Measurements from ENCODE around the gene GRK1.

Gene GRK1

GRCh38 chr13:113638173-113638746 is 28.8 kb upstream of the GRK1 start:
- H3K9me3 ChIP-seq (ENCODE audit: control insufficient read depth, insufficient read depth, low read depth, low read length) = no peaks in the 10 kb centered on the region
- H3K4me1 ChIP-seq (ENCODE audit: control insufficient read depth, insufficient read depth, low read length) = no peaks in the 10 kb centered on the region
- H3K27ac ChIP-seq (ENCODE audit: extremely low read depth, low read depth, low read length) = no peak overlapping the region
- TF ChIP-seq ZNF639 (tag by site-specific recombination; IDR thresholded peaks at IDR 0.05) = no peak
- POLR2A ChIA-PET = no interaction called here
- peaks cover 0 to 88% of the 10 kb centered on the region in 2 experiments; a peak in 2 of 3 replicates for H3K36me3 ChIP-seq (ENCODE audit: control insufficient read depth in 2 of 2, insufficient read depth in 1 of 2, low read length in 2 of 2)
- no peak overlapping the region for H3K4me3 ChIP-seq (ENCODE audit: low read depth, low read length)
- CTCF ChIA-PET = no interaction called here

GRCh38 chr13:113638806-113639205 is 28.2 kb upstream of the GRK1 start:
- H3K4me3 ChIP-seq (ENCODE audit: low read depth, low read length) = no peak overlapping the region
- peaks cover 0 to 82% of the 10 kb centered on the region in 2 experiments; a peak in 2 of 3 replicates for H3K36me3 ChIP-seq (ENCODE audit: control insufficient read depth in 2 of 2, insufficient read depth in 1 of 2, low read length in 2 of 2)
- TF ChIP-seq SCRT1 (tag by site-specific recombination; IDR thresholded peaks at IDR 0.05; ENCODE audit: borderline replicate concordance) = 0 out of 2 replicates have a peak, but pooled peaks have one; percentile 39
- peak; percentile 77 for TF ChIP-seq SCRT2 (tag by site-specific recombination; IDR thresholded peaks at IDR 0.05)
- no peak for TF ChIP-seq ZNF335 (tag by site-specific recombination; conservative IDR thresholded peaks at IDR 0.05)
- ChIA-PET POLR2A (no interaction called here), CTCF (no interaction called here)
- no peaks in the 10 kb centered on the region for H3K9me3 ChIP-seq (ENCODE audit: control insufficient read depth, insufficient read depth, low read depth, low read length)
- no peaks in the 10 kb centered on the region for H3K4me1 ChIP-seq (ENCODE audit: control insufficient read depth, insufficient read depth, low read length)
- no peak overlapping the region for H3K27ac ChIP-seq (ENCODE audit: extremely low read depth, low read depth, low read length)

GRCh38 chr13:113639616-113640262 is 27.3 kb upstream of the GRK1 start:
- H3K27ac ChIP-seq (ENCODE audit: extremely low read depth, low read depth, low read length) = no peak overlapping the region
- no peak overlapping the region for H3K4me3 ChIP-seq (ENCODE audit: low read depth, low read length)
- TF ChIP-seq ZBTB26 (tag by site-specific recombination; optimal IDR thresholded peaks at IDR 0.05) = no peak
- no peak for TF ChIP-seq ZNF398 (tag by site-specific recombination; IDR thresholded peaks at IDR 0.05)
- TF ChIP-seq REPIN1 (tag by site-specific recombination; IDR thresholded peaks at IDR 0.05; ENCODE audit: low read depth) = no peak
- TF ChIP-seq HOXA7 (CRISPR knock-in tag; IDR thresholded peaks at IDR 0.05; ENCODE audit: borderline replicate concordance) = no peak
- no peak for TF ChIP-seq BCL11B (tag by site-specific recombination; IDR thresholded peaks at IDR 0.05; ENCODE audit: low read depth)
- TF ChIP-seq, protein P1, sequence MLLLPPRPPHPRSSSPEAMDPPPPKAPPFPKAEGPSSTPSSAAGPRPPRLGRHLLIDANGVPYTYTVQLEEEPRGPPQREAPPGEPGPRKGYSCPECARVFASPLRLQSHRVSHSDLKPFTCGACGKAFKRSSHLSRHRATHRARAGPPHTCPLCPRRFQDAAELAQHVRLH (tag by site-specific recombination; IDR thresholded peaks at IDR 0.05) = no peak
- H3K36me3 ChIP-seq (ENCODE audit: control insufficient read depth in 2 of 2, insufficient read depth in 1 of 2, low read length in 2 of 2) = peaks cover 0 to 73% of the 10 kb centered on the region in 2 experiments; a peak in 2 of 3 replicates
- ChIA-PET CTCF (no interaction called here), POLR2A (no interaction called here)
- no peaks in the 10 kb centered on the region for H3K9me3 ChIP-seq (ENCODE audit: control insufficient read depth, insufficient read depth, low read depth, low read length)
- H3K4me1 ChIP-seq (ENCODE audit: control insufficient read depth, insufficient read depth, low read length) = no peaks in the 10 kb centered on the region

DNA sequence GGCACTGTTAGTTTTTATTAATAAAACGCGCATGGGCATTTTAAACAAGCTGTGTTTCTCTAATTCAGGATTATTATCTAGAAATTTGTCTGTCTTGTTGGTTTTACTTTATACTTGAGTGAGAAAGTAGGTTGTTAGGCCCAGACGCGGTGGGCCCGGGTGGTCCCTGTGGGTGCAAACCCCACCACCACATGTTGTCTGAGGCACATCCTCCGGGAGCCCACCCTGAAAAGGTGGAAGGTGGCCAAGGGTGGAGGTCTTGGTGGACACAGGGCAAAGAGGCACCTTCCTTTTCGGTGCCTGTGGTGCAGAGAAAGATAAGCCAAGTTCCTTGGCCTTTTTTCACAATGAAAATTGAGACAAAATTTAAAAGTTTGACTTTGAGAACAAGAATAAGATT is 25.6 kb upstream of the GRK1 start:
- Histone ChIP-seq H3K27ac (ENCODE audit: extremely low read depth, low read depth, low read length) (no peak overlapping the region), H3K9me3 (ENCODE audit: control insufficient read depth, insufficient read depth, low read depth, low read length) (no peaks in the 10 kb centered on the region), H3K4me1 (ENCODE audit: control insufficient read depth, insufficient read depth, low read length) (no peaks in the 10 kb centered on the region), H3K4me3 (ENCODE audit: low read depth, low read length) (no peak overlapping the region), H3K36me3 (ENCODE audit: control insufficient read depth in 2 of 2, insufficient read depth in 1 of 2, low read length in 2 of 2) (peaks cover 0 to 56% of the 10 kb centered on the region in 2 experiments; a peak in 1 of 3 replicates)
- ChIA-PET CTCF (interaction anchor here (0.6 kb wide), 1 partner anchor 46 kb away, joined by 3 read pairs; no protein-coding TSS in a partner anchor), POLR2A (no interaction called here)
- TF ChIP-seq PBX3 (CRISPR knock-in tag; IDR thresholded peaks at IDR 0.05) = no peak
- TF ChIP-seq ZNF768 (tag by site-specific recombination; IDR thresholded peaks at IDR 0.05) = no peak
- no peak for TF ChIP-seq ZSCAN16 (tag by site-specific recombination; IDR thresholded peaks at IDR 0.05)
- TF ChIP-seq, protein P2, sequence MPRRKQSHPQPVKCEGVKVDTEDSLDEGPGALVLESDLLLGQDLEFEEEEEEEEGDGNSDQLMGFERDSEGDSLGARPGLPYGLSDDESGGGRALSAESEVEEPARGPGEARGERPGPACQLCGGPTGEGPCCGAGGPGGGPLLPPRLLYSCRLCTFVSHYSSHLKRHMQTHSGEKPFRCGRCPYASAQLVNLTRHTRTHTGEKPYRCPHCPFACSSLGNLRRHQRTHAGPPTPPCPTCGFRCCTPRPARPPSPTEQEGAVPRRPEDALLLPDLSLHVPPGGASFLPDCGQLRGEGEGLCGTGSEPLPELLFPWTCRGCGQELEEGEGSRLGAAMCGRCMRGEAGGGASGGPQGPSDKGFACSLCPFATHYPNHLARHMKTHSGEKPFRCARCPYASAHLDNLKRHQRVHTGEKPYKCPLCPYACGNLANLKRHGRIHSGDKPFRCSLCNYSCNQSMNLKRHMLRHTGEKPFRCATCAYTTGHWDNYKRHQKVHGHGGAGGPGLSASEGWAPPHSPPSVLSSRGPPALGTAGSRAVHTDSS (tag by site-specific recombination; IDR thresholded peaks at IDR 0.05) = no peak

Measured in HEK293 (cell line).